CD8-positive, alpha-beta memory T cell (primary cell): ENCODE data around the gene NRP1. TPM values are rescaled to one million over a fixed set of nuclear protein-coding genes. Genes with fewer than 3 reads are reported as not detected.

Source experiments
- CTCF ChIA-PET: fragments of 350-600 bp; sonication (Branson Sonifier 250); formaldehyde crosslinking; loops from one replicate; lab custom pipeline; 2021; ENCODE audit warnings: antibody characterized with exemption; lab: Charles Lee
- POLR2A ChIA-PET: fragments of 350-600 bp; sonication (Branson Sonifier 250); formaldehyde crosslinking; loops from one replicate; lab custom pipeline; 2021; ENCODE audit warnings: antibody characterized with exemption; lab: Charles Lee
- DNase-seq, 5 donors: peaks; one replicate each; pipeline versions ENCODE4 v3.0.0 to v3.0.0-alpha.2; 2020 to 2022; ENCODE audit warnings: mixed read lengths in 1 of 5
- H3K27ac ChIP-seq: one replicate; pipeline ENCODE4 v1.7.0; 2013; ENCODE audit warnings: low read depth, mild to moderate bottlenecking, low read length, moderate library complexity
- H3K27me3 ChIP-seq: 2 replicates; pipeline ENCODE4 v1.7.0; 2013; ENCODE audit warnings: low read length, mild to moderate bottlenecking; ENCODE audit not compliant: insufficient read depth, poor library complexity, severe bottlenecking
- H3K36me3 ChIP-seq: 2 replicates; pipeline ENCODE4 v1.7.0; 2013; ENCODE audit warnings: mild to moderate bottlenecking, low read length, moderate library complexity; ENCODE audit not compliant: insufficient read depth
- H3K4me1 ChIP-seq: 2 replicates; pipeline ENCODE4 v1.7.0; 2013; ENCODE audit warnings: mild to moderate bottlenecking, low read length, moderate library complexity; ENCODE audit not compliant: insufficient read depth
- H3K4me3 ChIP-seq: 2 replicates; pipeline ENCODE4 v1.7.0; 2013; ENCODE audit warnings: mild to moderate bottlenecking, low read length
- H3K9me3 ChIP-seq: 2 replicates; pipeline ENCODE4 v1.7.0; 2013; ENCODE audit warnings: mild to moderate bottlenecking, low read length
- H3K27ac Mint-ChIP-seq, 8 donors: one replicate each; pipeline ENCODE4 v1.8.0; 2020 to 2021; ENCODE audit warnings: mixed read lengths in 8 of 8, mild to moderate bottlenecking in 6 of 8, inconsistent platforms in 3 of 8, moderate library complexity in 3 of 8
- H3K27me3 Mint-ChIP-seq, 2 donors: one replicate each; pipeline ENCODE4 v1.8.0; 2020 to 2021; ENCODE audit warnings: mixed read lengths in 2 of 2, mild to moderate bottlenecking in 1 of 2, moderate library complexity in 1 of 2
- H3K36me3 Mint-ChIP-seq, 3 donors: one replicate each; pipeline ENCODE4 v1.8.0; 2020 to 2021; ENCODE audit warnings: mixed read lengths in 3 of 3, inconsistent platforms in 1 of 3, mild to moderate bottlenecking in 1 of 3
- H3K4me1 Mint-ChIP-seq, 3 donors: one replicate each; pipeline ENCODE4 v1.8.0; 2020 to 2021; ENCODE audit warnings: mixed read lengths in 3 of 3, inconsistent platforms in 1 of 3, mild to moderate bottlenecking in 1 of 3
- H3K4me3 Mint-ChIP-seq, 7 donors: one replicate each; pipeline ENCODE4 v1.8.0; 2020 to 2021; ENCODE audit warnings: mixed read lengths in 7 of 7, mild to moderate bottlenecking in 6 of 7, moderate library complexity in 4 of 7, inconsistent platforms in 2 of 7
- H3K9me3 Mint-ChIP-seq, 5 donors: one replicate each; pipeline ENCODE4 v1.8.0; 2020 to 2022; ENCODE audit warnings: mixed read lengths in 5 of 5, mild to moderate bottlenecking in 3 of 5, moderate library complexity in 2 of 5, inconsistent platforms in 1 of 5
- polyA plus RNA-seq: library from polyadenylated mRNA; unstranded; fragments of 300-500 nt; fragmentation: Illumina TruSeq; gene quantifications from one replicate; pipeline ENCODE4 v1.2.3, GENCODE V29; 2021
- total RNA-seq, 2 experiments: library from RNA; stranded (reverse); gene quantifications; one replicate each; pipeline ENCODE4 v1.2.3, GENCODE V29; 2021

NRP1 gene
- total and polyA plus RNA-seq, 3 experiments from 2014 or later = 2.1 to 2.2 TPM; not detected in 1

DNA sequence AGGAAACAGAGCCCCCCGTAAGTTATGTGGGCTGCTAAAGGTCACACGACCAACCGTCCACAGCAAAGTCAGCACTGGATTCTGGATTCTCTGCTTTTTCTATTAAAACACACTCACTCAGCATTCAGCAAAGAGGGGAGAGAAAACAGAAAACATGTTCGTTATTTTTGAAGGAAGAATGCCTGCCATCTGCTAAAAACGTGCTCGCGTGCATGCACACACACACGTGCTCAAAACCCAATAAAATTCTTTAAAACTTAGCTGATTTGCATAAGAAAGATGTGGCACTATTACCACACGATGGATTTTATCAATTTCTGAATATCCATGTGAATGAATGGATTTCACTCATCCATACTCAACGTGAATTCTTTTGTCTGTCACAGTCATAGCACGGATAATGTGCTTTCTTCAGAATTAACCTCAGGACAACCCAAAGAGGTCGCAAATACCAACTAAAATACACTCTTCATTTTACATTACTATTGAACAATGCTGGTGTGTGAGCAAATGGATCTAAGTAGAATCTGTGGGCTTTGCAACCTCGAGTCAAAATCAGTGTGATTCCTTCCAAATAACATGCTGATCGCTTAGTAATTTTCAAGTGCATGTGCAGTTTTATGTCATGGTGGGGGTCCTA, 40.8 kb downstream of the NRP1 start:
- Mint-ChIP-seq H3K4me3 (no peak overlapping the region), H3K27ac (peak overlapping the region in 1 of 8 donors; percentile 32), H3K9me3 (no peaks in the 10 kb centered on the region), H3K27me3 (peaks cover 5 to 44% of the 10 kb centered on the region in 2 donors), H3K4me1 (no peaks in the 10 kb centered on the region), H3K36me3 (no peaks in the 10 kb centered on the region)
- H3K9me3 ChIP-seq = no peaks in the 10 kb centered on the region
- no peaks in the 10 kb centered on the region for H3K27me3 ChIP-seq
- DNase-seq = no peak
- POLR2A ChIA-PET = no interaction called here
- H3K27ac ChIP-seq = no peak overlapping the region
- no peak overlapping the region for H3K4me3 ChIP-seq
- H3K36me3 ChIP-seq = no peaks in the 10 kb centered on the region
- H3K4me1 ChIP-seq = no peaks in the 10 kb centered on the region
- CTCF ChIA-PET = no interaction called here

DNA sequence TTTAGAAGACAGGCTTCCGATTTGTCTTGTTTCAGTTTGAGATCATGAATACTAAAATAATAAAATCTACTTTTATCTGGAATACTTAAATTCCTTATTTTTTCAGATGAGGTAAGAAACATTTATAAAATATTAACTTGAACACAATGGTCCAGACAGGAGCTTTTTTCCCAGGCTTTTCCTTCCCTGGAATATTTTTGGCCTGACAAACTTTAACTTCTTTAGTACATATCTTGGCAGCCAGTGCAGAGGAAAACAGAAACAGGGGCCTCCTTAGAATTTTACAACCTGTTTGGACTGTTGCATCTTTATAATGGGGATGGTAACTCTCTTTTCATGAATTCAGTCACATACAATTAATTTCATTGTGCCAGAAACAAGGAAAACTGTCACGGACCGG, 41.4 kb downstream of the NRP1 start:
- Mint-ChIP-seq H3K27ac (peak overlapping the region in 1 of 8 donors; percentile 32), H3K27me3 (peaks cover 3 to 44% of the 10 kb centered on the region in 2 donors), H3K4me3 (no peak overlapping the region), H3K9me3 (no peaks in the 10 kb centered on the region), H3K4me1 (no peaks in the 10 kb centered on the region), H3K36me3 (no peaks in the 10 kb centered on the region)
- no peaks in the 10 kb centered on the region for H3K27me3 ChIP-seq
- H3K4me3 ChIP-seq = no peak overlapping the region
- H3K27ac ChIP-seq = no peak overlapping the region
- no peak for DNase-seq
- H3K36me3 ChIP-seq = no peaks in the 10 kb centered on the region
- no peaks in the 10 kb centered on the region for H3K4me1 ChIP-seq
- CTCF ChIA-PET = no interaction called here
- no peaks in the 10 kb centered on the region for H3K9me3 ChIP-seq
- POLR2A ChIA-PET = no interaction called here

DNA sequence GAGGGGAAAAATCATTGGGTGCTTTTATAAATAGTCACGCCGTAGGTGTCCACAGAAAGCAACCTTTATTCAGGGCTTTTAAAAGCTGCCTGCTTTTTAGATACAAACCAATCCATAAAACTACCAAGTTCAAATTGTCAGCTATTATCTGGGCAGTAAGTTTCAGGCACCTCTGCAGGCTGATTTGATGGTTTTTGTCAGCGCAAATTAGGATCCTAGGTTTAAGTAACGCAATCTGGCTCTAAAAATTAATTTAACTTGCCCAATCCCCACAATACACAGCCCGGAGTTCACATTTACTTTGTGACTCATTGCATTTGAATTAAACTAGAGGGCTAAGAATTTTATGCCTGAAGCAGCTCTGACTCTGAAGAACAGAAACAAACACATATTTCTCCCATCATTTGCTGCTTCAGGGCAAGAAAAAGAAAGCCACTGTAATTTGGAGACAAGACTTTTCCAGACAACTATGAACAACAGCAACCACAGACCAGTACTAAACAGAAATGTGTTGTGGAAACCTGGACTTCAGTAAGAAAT, 43.3 kb downstream of the NRP1 start:
- no peak overlapping the region for H3K27ac Mint-ChIP-seq
- DNase-seq = no peak
- Histone ChIP-seq H3K9me3 (no peaks in the 10 kb centered on the region), H3K27me3 (no peaks in the 10 kb centered on the region), H3K4me3 (no peak overlapping the region), H3K27ac (no peak overlapping the region), H3K36me3 (no peaks in the 10 kb centered on the region), H3K4me1 (no peaks in the 10 kb centered on the region)
- ChIA-PET POLR2A (no interaction called here), CTCF (no interaction called here)
- H3K27me3 Mint-ChIP-seq = peaks cover 4 to 44% of the 10 kb centered on the region in 2 donors
- no peaks in the 10 kb centered on the region for H3K36me3 Mint-ChIP-seq
- no peaks in the 10 kb centered on the region for H3K9me3 Mint-ChIP-seq
- H3K4me1 Mint-ChIP-seq = no peaks in the 10 kb centered on the region
- no peak overlapping the region for H3K4me3 Mint-ChIP-seq

DNA sequence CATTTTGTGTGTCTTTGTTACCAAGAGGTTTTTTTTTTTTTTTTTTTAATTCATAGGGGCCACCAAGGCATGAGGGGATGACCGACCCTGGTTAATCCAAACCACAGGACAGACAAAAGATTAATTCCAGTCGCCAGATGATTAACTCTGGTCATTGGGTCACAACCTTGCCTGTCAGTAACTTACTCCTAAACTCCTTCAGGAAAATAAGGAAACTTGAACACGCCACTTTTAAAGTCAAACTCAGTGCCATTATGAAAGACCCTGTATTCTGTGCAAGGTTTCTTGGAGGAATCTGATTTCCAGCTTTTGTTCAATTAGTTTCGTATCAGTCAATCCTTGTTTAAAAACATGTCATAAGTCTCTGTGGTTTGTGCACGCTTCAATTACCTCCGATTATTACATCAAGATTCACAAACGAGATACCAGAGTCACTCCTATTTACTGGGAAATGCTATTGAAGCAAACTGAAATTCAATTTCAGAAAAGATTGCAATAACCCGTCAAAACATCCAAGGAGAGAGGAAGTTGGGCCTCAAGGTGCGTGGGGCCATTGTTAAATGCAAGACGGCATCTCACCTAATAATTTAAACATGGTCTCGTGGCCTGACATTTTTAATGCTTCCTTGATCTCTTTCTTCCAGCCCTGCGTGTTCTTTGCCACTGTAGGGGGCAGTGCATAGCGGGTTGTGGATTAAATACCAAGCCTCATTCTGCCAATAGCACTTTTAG, 44.0 kb downstream of the NRP1 start:
- no peaks in the 10 kb centered on the region for H3K4me1 ChIP-seq
- Mint-ChIP-seq H3K36me3 (no peaks in the 10 kb centered on the region), H3K27me3 (peaks cover 4 to 49% of the 10 kb centered on the region in 2 donors), H3K4me1 (no peaks in the 10 kb centered on the region), H3K4me3 (no peak overlapping the region), H3K27ac (no peak overlapping the region), H3K9me3 (no peaks in the 10 kb centered on the region)
- CTCF ChIA-PET = no interaction called here
- no peaks in the 10 kb centered on the region for H3K9me3 ChIP-seq
- no peak overlapping the region for H3K4me3 ChIP-seq
- no peak for DNase-seq
- H3K36me3 ChIP-seq = no peaks in the 10 kb centered on the region
- H3K27me3 ChIP-seq = no peaks in the 10 kb centered on the region
- no peak overlapping the region for H3K27ac ChIP-seq
- POLR2A ChIA-PET = no interaction called here

DNA sequence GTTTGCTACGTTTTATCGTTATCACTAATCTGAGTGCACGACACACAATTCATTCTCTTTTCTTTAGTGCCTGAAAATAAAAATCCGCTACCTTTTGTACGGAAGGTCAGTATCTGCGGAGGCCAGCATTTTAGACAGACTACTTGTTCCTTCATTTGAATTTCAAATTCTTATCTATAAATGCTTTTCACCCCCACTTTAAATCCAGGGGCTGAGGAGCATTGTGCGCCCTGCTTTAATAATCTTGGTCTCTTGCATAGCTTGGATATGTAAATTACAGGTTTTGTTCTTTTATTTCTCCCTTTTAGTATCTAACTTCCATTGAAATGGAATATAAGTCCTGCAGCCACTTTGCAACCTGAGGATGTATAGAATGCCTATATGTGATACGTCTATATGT, 44.7 kb downstream of the NRP1 start:
- H3K27me3 ChIP-seq = no peaks in the 10 kb centered on the region
- H3K4me3 Mint-ChIP-seq = no peak overlapping the region
- DNase-seq = no peak
- no peak overlapping the region for H3K4me3 ChIP-seq
- H3K9me3 Mint-ChIP-seq = no peaks in the 10 kb centered on the region
- CTCF ChIA-PET = no interaction called here
- POLR2A ChIA-PET = no interaction called here
- no peak overlapping the region for H3K27ac Mint-ChIP-seq
- no peaks in the 10 kb centered on the region for H3K4me1 ChIP-seq
- H3K36me3 ChIP-seq = no peaks in the 10 kb centered on the region
- H3K9me3 ChIP-seq = no peaks in the 10 kb centered on the region
- no peaks in the 10 kb centered on the region for H3K36me3 Mint-ChIP-seq
- peaks cover 4 to 53% of the 10 kb centered on the region in 2 donors for H3K27me3 Mint-ChIP-seq
- no peaks in the 10 kb centered on the region for H3K4me1 Mint-ChIP-seq
- no peak overlapping the region for H3K27ac ChIP-seq

DNA sequence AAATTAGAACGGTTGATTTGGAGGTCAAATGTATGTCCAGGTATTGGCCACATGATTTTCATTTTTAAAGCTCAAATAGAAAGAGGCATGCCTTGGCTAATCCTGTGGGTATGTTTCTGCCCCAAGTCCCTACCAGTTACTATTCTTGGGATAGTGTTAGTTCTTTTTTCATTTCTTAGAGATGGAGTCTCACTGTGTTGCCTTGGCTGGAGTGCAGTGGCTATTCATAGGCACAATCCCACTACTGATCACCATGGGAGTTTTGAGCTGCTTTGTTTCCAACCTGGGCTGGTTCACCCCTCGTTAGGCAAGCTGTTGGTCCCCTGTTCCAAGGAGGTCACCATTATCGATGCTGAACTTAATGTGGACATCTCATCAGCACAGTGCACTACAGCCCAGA, 46.3 kb downstream of the NRP1 start:
- no peak overlapping the region for H3K4me3 Mint-ChIP-seq
- no peak overlapping the region for H3K27ac ChIP-seq
- peaks cover 4 to 51% of the 10 kb centered on the region in 2 donors for H3K27me3 Mint-ChIP-seq
- no peaks in the 10 kb centered on the region for H3K4me1 Mint-ChIP-seq
- no peaks in the 10 kb centered on the region for H3K9me3 Mint-ChIP-seq
- no peaks in the 10 kb centered on the region for H3K36me3 Mint-ChIP-seq
- POLR2A ChIA-PET = no interaction called here
- DNase-seq = no peak
- H3K27ac Mint-ChIP-seq = no peak overlapping the region
- no peaks in the 10 kb centered on the region for H3K36me3 ChIP-seq
- H3K27me3 ChIP-seq = no peaks in the 10 kb centered on the region
- H3K9me3 ChIP-seq = no peaks in the 10 kb centered on the region
- no peaks in the 10 kb centered on the region for H3K4me1 ChIP-seq
- CTCF ChIA-PET = no interaction called here
- H3K4me3 ChIP-seq = no peak overlapping the region

DNA sequence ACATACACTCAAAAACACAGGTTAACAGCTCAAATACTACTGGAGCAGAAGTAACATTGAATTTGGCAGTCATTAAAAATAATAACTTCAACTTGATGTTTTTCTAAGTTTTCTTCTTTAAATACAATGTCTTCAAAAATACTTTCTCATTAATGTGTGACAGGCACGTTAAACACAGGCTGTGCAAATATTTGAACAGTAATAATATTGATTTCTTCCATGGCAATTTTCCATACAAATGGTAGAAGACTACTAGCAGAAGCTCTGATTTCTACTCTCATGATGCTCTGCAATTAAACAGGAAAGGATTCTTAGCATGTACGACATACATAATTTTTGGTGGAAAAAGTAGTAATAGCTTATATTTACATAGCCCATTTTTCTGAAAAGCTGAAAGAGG, 47.4 kb downstream of the NRP1 start:
- H3K4me3 ChIP-seq = no peak overlapping the region
- H3K27ac ChIP-seq = no peak overlapping the region
- POLR2A ChIA-PET = no interaction called here
- no peaks in the 10 kb centered on the region for H3K9me3 ChIP-seq
- no peaks in the 10 kb centered on the region for H3K4me1 ChIP-seq
- no peak overlapping the region for H3K27ac Mint-ChIP-seq
- H3K4me1 Mint-ChIP-seq = no peaks in the 10 kb centered on the region
- H3K9me3 Mint-ChIP-seq = no peaks in the 10 kb centered on the region
- peaks cover 4 to 46% of the 10 kb centered on the region in 2 donors for H3K27me3 Mint-ChIP-seq
- no peaks in the 10 kb centered on the region for H3K36me3 ChIP-seq
- CTCF ChIA-PET = no interaction called here
- H3K4me3 Mint-ChIP-seq = no peak overlapping the region
- no peaks in the 10 kb centered on the region for H3K36me3 Mint-ChIP-seq
- H3K27me3 ChIP-seq = no peaks in the 10 kb centered on the region
- no peak for DNase-seq

DNA sequence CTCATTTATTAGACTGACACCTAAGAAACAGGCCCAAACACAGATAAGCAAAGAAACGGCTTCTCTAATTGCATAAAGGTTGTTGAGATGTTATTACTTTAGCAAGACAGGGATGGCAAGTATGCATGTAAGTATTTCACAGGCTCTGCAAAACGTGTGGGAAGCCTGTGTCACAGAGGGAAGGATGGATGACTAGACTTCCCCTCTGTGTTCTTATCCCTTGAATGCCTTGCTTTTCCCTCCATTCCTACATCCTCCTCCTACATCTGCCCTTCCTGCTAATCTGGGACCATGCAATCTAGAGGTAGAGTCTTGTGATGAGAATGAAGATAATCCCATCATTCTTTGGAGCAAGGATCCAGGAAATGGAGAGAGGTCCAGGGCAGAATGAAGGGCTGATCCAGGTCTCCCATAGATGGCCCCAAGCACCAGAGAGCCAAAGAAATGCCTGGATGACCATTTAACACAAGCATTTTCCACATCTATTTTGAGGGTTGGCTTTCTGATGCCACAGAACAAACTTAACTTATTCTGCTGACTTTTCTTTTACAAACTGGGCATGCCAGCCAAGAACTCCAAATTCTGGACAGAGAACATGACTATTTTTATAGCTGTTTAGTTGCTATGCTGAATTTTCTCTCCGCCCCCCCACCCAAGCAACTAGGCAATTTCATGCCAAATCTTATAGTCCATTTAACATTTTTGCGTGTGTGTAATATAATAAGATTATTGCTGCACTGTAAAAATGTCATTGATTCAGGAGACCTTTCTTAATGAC, 48.1 kb downstream of the NRP1 start:
- no peaks in the 10 kb centered on the region for H3K4me1 ChIP-seq
- no peak overlapping the region for H3K4me3 ChIP-seq
- Mint-ChIP-seq H3K27ac (no peak overlapping the region), H3K4me3 (no peak overlapping the region), H3K27me3 (peaks cover 2 to 43% of the 10 kb centered on the region in 2 donors), H3K4me1 (no peaks in the 10 kb centered on the region), H3K9me3 (peaks cover 0 to 3% (median 0%) of the 10 kb centered on the region in 5 donors), H3K36me3 (no peaks in the 10 kb centered on the region)
- CTCF ChIA-PET = no interaction called here
- POLR2A ChIA-PET = no interaction called here
- no peak overlapping the region for H3K27ac ChIP-seq
- H3K36me3 ChIP-seq = no peaks in the 10 kb centered on the region
- no peaks in the 10 kb centered on the region for H3K9me3 ChIP-seq
- DNase-seq = no peak
- no peaks in the 10 kb centered on the region for H3K27me3 ChIP-seq
